IMR-90 (cell line): ENCODE data around the gene ZMIZ1. TPM values are rescaled to one million over a fixed set of nuclear protein-coding genes. Genes with fewer than 3 reads are reported as not detected.
A peak's percentile ranks its signal among the peaks of the same experiment; 100 is the strongest.

Source experiments
- ATAC-seq: fragments of 200-7000 bp; cut with Tn5 transposase; 2 replicates; pipeline ENCODE4 v1.9.1; 2020; ENCODE audit warnings: low read depth, mild to moderate bottlenecking, moderate library complexity
- BruUV-seq: library from RNA; stranded (reverse); fragments of 400-500 nt; replicated peaks from 2 replicates; lab custom pipeline; 2021; lab: Mats Ljungman, UMichigan
- CTCF ChIA-PET: fragments of 300-600 bp; formaldehyde crosslinking; extraction: SDS; loops from one replicate; lab custom pipeline; 2021; ENCODE audit warnings: antibody characterized with exemption; lab: Yijun Ruan, JAX
- POLR2A ChIA-PET: fragments of 300-600 bp; sonication (Branson Sonifier 250); formaldehyde crosslinking; loops from one replicate; lab custom pipeline; 2022; ENCODE audit warnings: antibody characterized with exemption; ENCODE audit not compliant: unreplicated experiment; lab: Charles Lee
- DNase-seq: peaks from one replicate; pipeline ENCODE4 v3.0.0; 2013
- H2AFZ ChIP-seq: replicated peaks from 2 replicates; pipeline ENCODE3; 2013; ENCODE audit warnings: low read length, mild to moderate bottlenecking; ENCODE audit not compliant: poor library complexity
- H2AK5ac ChIP-seq: 2 replicates; pipeline ENCODE4 v1.6.1; 2013; ENCODE audit warnings: low read depth, low read length, inconsistent platforms
- H2AK9ac ChIP-seq: replicated peaks from 2 replicates; pipeline ENCODE3; 2013; ENCODE audit warnings: mild to moderate bottlenecking, low read depth, low read length, moderate library complexity; ENCODE audit not compliant: poor library complexity
- H2BK120ac ChIP-seq: 2 replicates; pipeline ENCODE4 v1.6.1; 2013; ENCODE audit warnings: low read depth, low read length, inconsistent platforms
- H2BK15ac ChIP-seq: 3 replicates; pipeline ENCODE4 v1.6.1; 2013; ENCODE audit warnings: low read depth, low read length, inconsistent platforms
- H2BK20ac ChIP-seq: 2 replicates; pipeline ENCODE4 v1.6.1; 2013; ENCODE audit warnings: low read depth, mild to moderate bottlenecking, inconsistent platforms, low read length, moderate library complexity
- H2BK5ac ChIP-seq: 2 replicates; pipeline ENCODE4 v1.6.1; 2013; ENCODE audit warnings: mild to moderate bottlenecking, low read depth, low read length, inconsistent platforms; ENCODE audit not compliant: poor library complexity, severe bottlenecking
- H3K14ac ChIP-seq: replicated peaks from 2 replicates; pipeline ENCODE4 v1.6.1; 2013; ENCODE audit warnings: low read depth, low read length, inconsistent platforms
- H3K18ac ChIP-seq: 2 replicates; pipeline ENCODE4 v1.6.1; 2013; ENCODE audit warnings: low read depth, low read length, control low read depth
- H3K23ac ChIP-seq: 2 replicates; pipeline ENCODE4 v1.6.1; 2013; ENCODE audit warnings: low read depth, low read length, inconsistent platforms
- H3K27ac ChIP-seq: 2 replicates; pipeline ENCODE4 v1.5.1; 2013; ENCODE audit warnings: mild to moderate bottlenecking, control low read depth, low read length; ENCODE audit not compliant: insufficient read depth
- H3K27me3 ChIP-seq: 2 replicates; pipeline ENCODE4 v1.6.1; 2013; ENCODE audit warnings: low read length; ENCODE audit not compliant: control insufficient read depth, insufficient read depth
- H3K36me3 ChIP-seq: 2 replicates; pipeline ENCODE4 v1.6.1; 2013; ENCODE audit warnings: low read length, mixed read lengths; ENCODE audit not compliant: control insufficient read depth, insufficient read depth
- H3K4ac ChIP-seq: 2 replicates; pipeline ENCODE4 v1.6.1; 2013; ENCODE audit warnings: low read depth, low read length, inconsistent platforms
- H3K4me1 ChIP-seq: 2 replicates; pipeline ENCODE4 v1.6.1; 2013; ENCODE audit warnings: low read length, mixed read lengths; ENCODE audit not compliant: control insufficient read depth, insufficient read depth
- H3K4me2 ChIP-seq: 2 replicates; pipeline ENCODE4 v1.6.1; 2013; ENCODE audit warnings: low read depth, mild to moderate bottlenecking, control low read depth, low read length, moderate library complexity
- H3K4me3 ChIP-seq: 2 replicates; pipeline ENCODE4 v1.5.1; 2013; ENCODE audit warnings: low read depth, mild to moderate bottlenecking, control low read depth, low read length, moderate library complexity; ENCODE audit not compliant: insufficient read depth
- H3K56ac ChIP-seq: 2 replicates; pipeline ENCODE4 v1.6.1; 2013; ENCODE audit warnings: low read length, inconsistent platforms; ENCODE audit not compliant: insufficient read depth; ENCODE audit errors: extremely low read depth
- H3K79me1 ChIP-seq, 2 experiments: 2 replicates each; pipeline ENCODE4 v1.6.1; 2013; ENCODE audit warnings: low read length in 2 of 2, inconsistent platforms in 1 of 2, low read depth in 1 of 2
- H3K9ac ChIP-seq: 2 replicates; pipeline ENCODE4 v1.6.1; 2013; ENCODE audit warnings: low read depth, low read length, control low read depth
- H3K9me1 ChIP-seq: 2 replicates; pipeline ENCODE4 v1.6.1; 2013; ENCODE audit warnings: low read length, inconsistent platforms; ENCODE audit not compliant: insufficient read depth
- H3K9me3 ChIP-seq: 2 replicates; pipeline ENCODE4 v1.6.1; 2013; ENCODE audit warnings: low read length; ENCODE audit not compliant: control insufficient read depth, insufficient read depth
- H4K20me1 ChIP-seq: 2 replicates; pipeline ENCODE4 v1.6.1; 2013; ENCODE audit warnings: low read length, inconsistent platforms; ENCODE audit not compliant: insufficient read depth
- H4K5ac ChIP-seq: 2 replicates; pipeline ENCODE4 v1.6.1; 2013; ENCODE audit warnings: mild to moderate bottlenecking, low read depth, low read length, control low read depth
- H4K8ac ChIP-seq, 2 experiments: 2 replicates each; pipeline ENCODE4 v1.6.1; 2013; ENCODE audit warnings: low read depth in 2 of 2, low read length in 2 of 2, control low read depth in 1 of 2, inconsistent platforms in 1 of 2
- H4K91ac ChIP-seq: 2 replicates; pipeline ENCODE4 v1.6.1; 2013; ENCODE audit warnings: low read depth, low read length, inconsistent platforms; ENCODE audit not compliant: insufficient read depth
- CEBPB ChIP-seq: IDR thresholded peaks from 2 replicates; pipeline ENCODE4 v1.6.1; 2012; ENCODE audit warnings: low read depth, low read length, improper control_type of control experiment
- CTCF ChIP-seq: conservative IDR thresholded peaks from 2 replicates; pipeline ENCODE4 v1.5.1; 2012; ENCODE audit warnings: mild to moderate bottlenecking, low read depth, low read length, improper control_type of control experiment
- MAZ ChIP-seq: IDR thresholded peaks from 2 replicates; pipeline ENCODE4 v1.6.1; 2012; ENCODE audit warnings: low read depth, mild to moderate bottlenecking, low read length, improper control_type of control experiment, moderate library complexity, borderline replicate concordance
- MXI1 ChIP-seq: IDR thresholded peaks from 2 replicates; pipeline ENCODE4 v1.6.1; 2012; ENCODE audit warnings: low read depth, mild to moderate bottlenecking, low read length, moderate library complexity, borderline replicate concordance
- NFE2L2 ChIP-seq: fragments of 150-350 bp; IDR thresholded peaks from 2 replicates; pipeline ENCODE4 v1.6.1; 2016; ENCODE audit warnings: low read depth, mild to moderate bottlenecking, low read length
- POLR2A ChIP-seq: IDR thresholded peaks from 2 replicates; pipeline ENCODE4 v1.6.1; 2012; ENCODE audit warnings: mild to moderate bottlenecking, low read depth, low read length
- RAD21 ChIP-seq: IDR thresholded peaks from 2 replicates; pipeline ENCODE4 v1.6.1; 2012; ENCODE audit warnings: low read length, improper control_type of control experiment
- RCOR1 ChIP-seq: IDR thresholded peaks from 2 replicates; pipeline ENCODE4 v1.6.1; 2012; ENCODE audit warnings: mild to moderate bottlenecking, low read length, improper control_type of control experiment; ENCODE audit not compliant: insufficient replicate concordance
- RFX5 ChIP-seq: IDR thresholded peaks from 2 replicates; pipeline ENCODE4 v1.8.0; 2012; ENCODE audit warnings: low read depth, mild to moderate bottlenecking, low read length, moderate library complexity
- SMC3 ChIP-seq: fragments of 150-350 bp; IDR thresholded peaks from 2 replicates; pipeline ENCODE4 v1.6.1; 2016; ENCODE audit warnings: low read depth, mild to moderate bottlenecking, antibody characterized with exemption, low read length, moderate library complexity
- USF2 ChIP-seq: fragments of 150-350 bp; IDR thresholded peaks from 2 replicates; pipeline ENCODE4 v1.6.1; 2017; ENCODE audit warnings: mild to moderate bottlenecking, antibody characterized with exemption, low read length, low read depth
- WGBS, 2 experiments: methylation state at CpG; one replicate each; pipeline versions ENCODE4 v1.1.5 to v1.1.7; 2013; ENCODE audit warnings: missing lambda C conversion rate in 2 of 2; ENCODE audit not compliant: insufficient read length in 1 of 2; ENCODE audit errors: extremely low coverage in 2 of 2; 5-methylcytosine and 5-hydroxymethylcytosine counted together
- dilution Hi-C: fragments of 300-500 bp; cut with HindIII; formaldehyde crosslinking; loops from one replicate; pipeline ENCODE4 v1.14.3; 2018; ENCODE audit warnings: low sequenced_read_pairs; ENCODE audit not compliant: unreplicated experiment
- in situ Hi-C: fragments of 300-500 bp; cut with MboI; formaldehyde crosslinking; loops from 3 replicates; pipeline ENCODE4 v1.14.3; 2019; ENCODE audit warnings: low sequenced_read_pairs, inconsistent platforms, mixed read lengths
- intact Hi-C: fragments of 100-400 bp; cut with micrococcal nuclease; formaldehyde crosslinking; loops from 2 replicates; pipeline ENCODE4 v1.10.0; 2022
- polyA plus RNA-seq, 3 experiments: library from polyadenylated mRNA; depleted of rRNA; stranded (reverse); fragments of >200 nt; gene quantifications; 2 replicates each; pipeline ENCODE4 v1.2.3, GENCODE V29; 2012; ENCODE audit warnings: low replicate concordance in 1 of 3
- total RNA-seq: library from RNA; depleted of rRNA; stranded (reverse); fragments of >200 nt; gene quantifications from 2 replicates; pipeline ENCODE4 v1.2.3, GENCODE V29; 2012

ZMIZ1 gene
- total and polyA plus RNA-seq, 2 of the 4 experiments (the other 2 are of a cell fraction): 6.6 to 48.7 TPM

DNA sequence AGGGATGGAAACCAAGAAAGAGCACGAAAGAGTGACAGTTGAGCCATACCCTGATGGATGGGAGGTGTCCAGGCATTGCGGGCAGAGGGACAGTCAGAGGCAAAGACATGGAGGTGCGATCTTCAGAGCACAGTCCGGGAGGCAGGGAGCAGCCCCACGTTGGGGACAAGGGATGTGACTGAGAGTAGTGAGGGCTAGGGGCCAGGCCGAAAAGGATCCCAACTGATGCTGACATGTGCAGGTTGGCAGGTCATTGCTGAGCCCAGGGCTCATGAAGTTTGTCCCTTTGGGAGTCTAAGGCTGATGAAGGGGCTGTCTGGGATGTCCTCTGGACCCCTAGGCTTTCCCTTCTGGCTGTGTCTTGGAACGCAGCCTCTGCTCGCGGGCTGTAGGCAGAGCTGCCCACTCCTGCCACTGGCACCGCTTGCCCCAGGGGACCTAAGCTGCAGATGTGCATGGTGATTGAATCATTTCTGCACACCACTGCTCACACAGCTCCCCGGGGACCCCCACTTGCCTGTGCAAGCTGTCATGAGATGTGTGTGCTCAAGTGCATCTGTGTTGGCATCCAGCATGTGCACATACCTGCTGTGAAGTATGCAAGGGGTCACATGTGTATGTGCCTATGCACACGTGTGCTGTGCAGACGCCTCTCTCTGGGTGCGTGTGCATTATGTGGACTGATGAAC is 125.1 kb downstream of the ZMIZ1 start (continued):
- no peak for TF ChIP-seq RCOR1

GRCh38 chr10:79195091-79195923 is 126.5 kb downstream of the ZMIZ1 start:
- in situ Hi-C loops: loop anchor here (5.0 to 10.0 kb wide), 2 partner anchors 991 to 1148 kb away; no protein-coding TSS in a partner anchor
- H3K4ac ChIP-seq: peak overlapping the region; percentile 61
- peak overlapping the region; percentile 76 for H3K27ac ChIP-seq
- H3K9ac ChIP-seq: peak overlapping the region; percentile 39; the same call in 1 of the 2 replicates
- H4K5ac ChIP-seq: peak overlapping the region; percentile 51
- H3K14ac ChIP-seq: 0 out of 2 replicates have a peak overlapping the region, but pooled peaks have one; percentile 21
- ATAC-seq (peak; percentile 78), DNase-seq (peak; percentile 81)
- H3K4me1 ChIP-seq: peaks cover 35% of the 10 kb centered on the region
- intact Hi-C loops: loop anchor here (1.0 to 10.0 kb wide), 4 partner anchors 124 to 1148 kb away; no protein-coding TSS in a partner anchor
- 18% methylated on average over 16 of the region's 22 CpGs; no CpG with 5 or more reads in 1 of the 2 experiments for WGBS, 2 experiments
- no TSS peak for BruUV-seq
- H3K4me2 ChIP-seq: 0 out of 2 replicates have a peak overlapping the region, but pooled peaks have one; percentile 5
- peak overlapping the region; percentile 54 for H2BK5ac ChIP-seq
- H4K8ac ChIP-seq: peak overlapping the region; percentile 11 to 34; a peak in 2 of 4 replicates
- peak overlapping the region; percentile 46; the same call in 1 of the 2 replicates for H2BK20ac ChIP-seq
- peaks cover 28% of the 10 kb centered on the region for H3K9me1 ChIP-seq
- peak overlapping the region; percentile 54 for H2AFZ ChIP-seq
- peak overlapping the region; percentile 84 for H2AK9ac ChIP-seq
- peak overlapping the region; percentile 6 for H3K23ac ChIP-seq
- peak overlapping the region; percentile 10; the same call in 1 of the 2 replicates for H2AK5ac ChIP-seq
- H2BK120ac ChIP-seq: peak overlapping the region; percentile 38
- H2BK15ac ChIP-seq: no peak overlapping the region; the same call in 2 of the 3 replicates
- H3K36me3 ChIP-seq: peaks cover 25% of the 10 kb centered on the region
- peaks cover 54 to 91% of the 10 kb centered on the region in 2 experiments for H3K79me1 ChIP-seq
- dilution Hi-C loops: no loop called here
- TF ChIP-seq USF2: no peak
- TF ChIP-seq MXI1: 0 out of 2 replicates have a peak, but pooled peaks have one; percentile 38
- TF ChIP-seq RAD21: peak; percentile 96
- peak; percentile 59; the same call in 1 of the 2 replicates for TF ChIP-seq POLR2A
- peak; percentile 90 for TF ChIP-seq SMC3
- peak; percentile 16; the same call in 1 of the 2 replicates for TF ChIP-seq MAZ
- TF ChIP-seq RFX5: no peak
- no peak for TF ChIP-seq NFE2L2
- no peak; the same call in 1 of the 2 replicates for TF ChIP-seq CEBPB
- peak; percentile 88 for TF ChIP-seq CTCF
- peak overlapping the region; percentile 7; the same call in 1 of the 2 replicates for H4K91ac ChIP-seq
- H3K9me3 ChIP-seq: no peaks in the 10 kb centered on the region
- no peak overlapping the region for H3K56ac ChIP-seq
- CTCF ChIA-PET: interaction anchor here (0.8 to 1.8 kb wide), 16 partner anchors 9 to 962 kb away, joined by 3 to 7 read pairs (median 4); no protein-coding TSS in a partner anchor
- H3K27me3 ChIP-seq: no peaks in the 10 kb centered on the region
- no peak overlapping the region for H3K4me3 ChIP-seq
- H3K18ac ChIP-seq: peak overlapping the region; percentile 30
- POLR2A ChIA-PET: no interaction called here
- peaks cover 60% of the 10 kb centered on the region for H4K20me1 ChIP-seq
